ENCODE results near the gene ELP5.

DNA sequence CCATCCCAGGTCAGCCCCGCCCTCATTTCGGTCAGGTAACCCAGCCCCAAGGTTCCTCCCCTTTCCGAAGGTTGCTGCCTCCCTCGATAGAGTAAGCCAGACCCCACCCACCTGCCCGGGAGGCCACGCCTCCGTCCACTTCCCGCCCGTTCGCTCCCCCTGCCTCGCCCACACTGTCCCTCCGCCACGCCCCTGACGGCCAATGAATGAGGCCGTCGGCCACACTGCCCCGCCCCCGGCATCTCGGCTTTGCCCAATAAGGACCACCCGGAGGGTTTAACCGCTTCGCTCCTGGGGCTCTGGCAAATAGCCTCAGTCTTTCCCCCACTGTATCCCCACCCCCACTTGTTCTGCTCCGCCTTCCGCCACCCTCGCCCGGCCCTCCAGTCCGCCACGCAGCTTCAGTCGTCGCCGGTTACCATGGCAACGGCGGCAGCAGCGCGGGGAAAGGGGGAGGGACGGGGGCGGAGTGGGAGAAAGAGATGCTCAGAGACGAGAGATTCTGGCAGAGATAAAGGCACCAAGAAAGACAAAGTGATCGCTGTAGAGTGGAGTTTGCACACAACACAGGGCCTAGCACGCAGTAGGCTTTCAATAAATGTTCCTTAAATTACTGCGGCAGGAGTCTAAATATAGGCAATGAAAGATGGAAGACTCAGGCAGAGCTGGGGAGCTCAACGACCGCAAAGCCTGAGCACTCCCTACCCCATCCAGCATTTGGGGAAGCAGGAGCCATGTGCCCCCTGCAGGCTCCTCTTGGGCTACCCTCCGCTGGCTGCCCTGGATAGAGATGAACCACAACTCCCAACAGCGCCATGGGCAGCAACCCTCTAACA lies 37.5 kb upstream of the ELP5 start:
- TF ChIP-seq, protein P1, sequence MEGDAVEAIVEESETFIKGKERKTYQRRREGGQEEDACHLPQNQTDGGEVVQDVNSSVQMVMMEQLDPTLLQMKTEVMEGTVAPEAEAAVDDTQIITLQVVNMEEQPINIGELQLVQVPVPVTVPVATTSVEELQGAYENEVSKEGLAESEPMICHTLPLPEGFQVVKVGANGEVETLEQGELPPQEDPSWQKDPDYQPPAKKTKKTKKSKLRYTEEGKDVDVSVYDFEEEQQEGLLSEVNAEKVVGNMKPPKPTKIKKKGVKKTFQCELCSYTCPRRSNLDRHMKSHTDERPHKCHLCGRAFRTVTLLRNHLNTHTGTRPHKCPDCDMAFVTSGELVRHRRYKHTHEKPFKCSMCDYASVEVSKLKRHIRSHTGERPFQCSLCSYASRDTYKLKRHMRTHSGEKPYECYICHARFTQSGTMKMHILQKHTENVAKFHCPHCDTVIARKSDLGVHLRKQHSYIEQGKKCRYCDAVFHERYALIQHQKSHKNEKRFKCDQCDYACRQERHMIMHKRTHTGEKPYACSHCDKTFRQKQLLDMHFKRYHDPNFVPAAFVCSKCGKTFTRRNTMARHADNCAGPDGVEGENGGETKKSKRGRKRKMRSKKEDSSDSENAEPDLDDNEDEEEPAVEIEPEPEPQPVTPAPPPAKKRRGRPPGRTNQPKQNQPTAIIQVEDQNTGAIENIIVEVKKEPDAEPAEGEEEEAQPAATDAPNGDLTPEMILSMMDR (IDR thresholded peaks at IDR 0.05), result peak; percentile 10 to 42 (median 13)
- no peak for TF ChIP-seq POLR2A (IDR thresholded peaks at IDR 0.05)

Measured in testis (tissue), 2 donors.